Heart left ventricle (tissue), 13 donors: ENCODE measurements around the gene ACVRL1.

Source experiments
- POLR2A ChIP-seq, 2 donors: fragments of 450-650 bp; IDR thresholded peaks; one replicate each; pipeline ENCODE4 v1.6.1; 2017; ENCODE audit warnings: antibody characterized with exemption in 2 of 2, mild to moderate bottlenecking in 2 of 2, moderate library complexity in 2 of 2
- TF ChIP-seq, protein P1 (sequence below), 12 donors: fragments of 200-600 bp; sonication (generic) in 4 of 12; IDR thresholded peaks; one replicate each; pipeline versions ENCODE4 v1.5.0 to v1.8.0; 2018 to 2022; ENCODE audit warnings: antibody characterized with exemption in 12 of 12, mild to moderate bottlenecking in 5 of 12
- donor health status: ischemic (EF 13 %, LVEDD 7.1; RV severe dilation, severe dysfunction).
- donor health status: DM: no; HTN: yes; CAD: no.
- donor health status: DM: no; HTN: no; CAD: no.
- donor health status: ischemic (EF 25% LVEDD 6.9; RV normal size, moderate dysfunction).
- donor health status: ischemic (EF 25% LVEDD 5.7; RV mildly dilated, moderate dysfunction).
- donor health status: ischemic (EF 35%, LVEDD 5.7; RV mildly dilated, moderate dysfunction).
- donor health status: nonischemic (EF 11% LVEDD 7.7; RV severe dilation, severe dysfunction).
- donor health status: DM: yes; HTN: yes; CAD: no.
- donor health status: PGD.
- donor health status: ischemic (EF 29% LVEDD 5.4; RV normal size, mild dysfunction).
- donor health status: nonischemic (EF 23%, LVEDD 6.1; RV moderate dilation, normal function).

DNA sequence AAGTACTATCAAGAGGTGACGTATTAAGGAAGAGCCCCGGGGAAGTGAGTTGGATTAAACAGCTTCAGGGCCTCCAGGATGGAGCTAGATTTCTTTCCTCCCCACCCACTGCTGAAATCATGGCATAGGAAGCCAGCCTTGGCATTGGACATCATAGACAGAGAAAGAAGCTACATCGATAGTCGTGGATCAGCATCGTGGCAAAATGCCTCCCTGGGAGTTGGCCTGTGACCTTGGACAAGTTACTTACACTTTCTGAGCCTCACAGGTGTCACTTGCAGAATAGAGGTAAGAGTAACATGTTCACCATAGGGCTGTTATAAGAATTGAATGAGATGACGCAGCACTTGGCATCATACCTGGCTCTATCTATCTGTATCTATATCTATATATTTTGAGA is 13.5 kb upstream of the ACVRL1 start:
- TF ChIP-seq, protein P1, sequence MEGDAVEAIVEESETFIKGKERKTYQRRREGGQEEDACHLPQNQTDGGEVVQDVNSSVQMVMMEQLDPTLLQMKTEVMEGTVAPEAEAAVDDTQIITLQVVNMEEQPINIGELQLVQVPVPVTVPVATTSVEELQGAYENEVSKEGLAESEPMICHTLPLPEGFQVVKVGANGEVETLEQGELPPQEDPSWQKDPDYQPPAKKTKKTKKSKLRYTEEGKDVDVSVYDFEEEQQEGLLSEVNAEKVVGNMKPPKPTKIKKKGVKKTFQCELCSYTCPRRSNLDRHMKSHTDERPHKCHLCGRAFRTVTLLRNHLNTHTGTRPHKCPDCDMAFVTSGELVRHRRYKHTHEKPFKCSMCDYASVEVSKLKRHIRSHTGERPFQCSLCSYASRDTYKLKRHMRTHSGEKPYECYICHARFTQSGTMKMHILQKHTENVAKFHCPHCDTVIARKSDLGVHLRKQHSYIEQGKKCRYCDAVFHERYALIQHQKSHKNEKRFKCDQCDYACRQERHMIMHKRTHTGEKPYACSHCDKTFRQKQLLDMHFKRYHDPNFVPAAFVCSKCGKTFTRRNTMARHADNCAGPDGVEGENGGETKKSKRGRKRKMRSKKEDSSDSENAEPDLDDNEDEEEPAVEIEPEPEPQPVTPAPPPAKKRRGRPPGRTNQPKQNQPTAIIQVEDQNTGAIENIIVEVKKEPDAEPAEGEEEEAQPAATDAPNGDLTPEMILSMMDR (IDR thresholded peaks at IDR 0.05) = no peak
- TF ChIP-seq POLR2A (IDR thresholded peaks at IDR 0.05) = no peak
